ENCODE results near the gene LAMC3. TPM values are rescaled to one million over a fixed set of nuclear protein-coding genes. Genes with fewer than 3 reads are reported as not detected.

LAMC3 gene
- total RNA-seq, 6 donors from 2014 or later, result 6.7 to 56.0 (median 19.5) TPM

GRCh38 chr9:131001021-131001420 lies 8.0 kb upstream of the LAMC3 start:
- Histone ChIP-seq H3K27me3 (peaks cover 0 to 11% (median 1%) of the 10 kb centered on the region in 4 donors), H3K9me3 (no peaks in the 10 kb centered on the region), H3K4me1 (peaks cover 0 to 4% (median 0%) of the 10 kb centered on the region in 4 donors), H3K36me3 (no peaks in the 10 kb centered on the region), H3K27ac (no peak overlapping the region), H3K4me3 (no peak overlapping the region)
- DNase-seq (no peak), ATAC-seq (ENCODE audit: low FRiP score in 2 of 2) (no peak)
- 65 to 71% methylated on average over 2 to 3 of the region's 3 CpGs for WGBS, 2 donors
- TF ChIP-seq POLR2AphosphoS5 (IDR thresholded peaks at IDR 0.05) (no peak), POLR2A (IDR thresholded peaks at IDR 0.05) (no peak)

GRCh38 chr9:131001990-131002389 lies 7.0 kb upstream of the LAMC3 start:
- ATAC-seq (ENCODE audit: low FRiP score in 2 of 2), result no peak
- peaks cover 0 to 11% (median 1%) of the 10 kb centered on the region in 4 donors for H3K27me3 ChIP-seq
- H3K4me1 ChIP-seq, result peaks cover 0 to 4% (median 0%) of the 10 kb centered on the region in 4 donors
- H3K4me3 ChIP-seq, result no peak overlapping the region
- TF ChIP-seq POLR2AphosphoS5 (IDR thresholded peaks at IDR 0.05), result no peak
- no peak for TF ChIP-seq CTCF (IDR thresholded peaks at IDR 0.05)
- no peaks in the 10 kb centered on the region for H3K9me3 ChIP-seq
- 89% methylated on average over 7 of the region's 7 CpGs for WGBS, 2 donors
- H3K27ac ChIP-seq, result no peak overlapping the region
- no peak for DNase-seq
- H3K36me3 ChIP-seq, result no peaks in the 10 kb centered on the region

- Histone ChIP-seq H3K4me3 (no peak overlapping the region), H3K27me3 (peaks cover 0 to 18% (median 7%) of the 10 kb centered on the region in 4 donors), H3K4me1 (peaks cover 0 to 10% (median 2%) of the 10 kb centered on the region in 4 donors), H3K27ac (no peak overlapping the region), H3K36me3 (no peaks in the 10 kb centered on the region), H3K9me3 (no peaks in the 10 kb centered on the region)
- TF ChIP-seq EP300 (IDR thresholded peaks at IDR 0.05) (no peak), CTCF (IDR thresholded peaks at IDR 0.05) (no peak), POLR2AphosphoS5 (IDR thresholded peaks at IDR 0.05) (no peak), POLR2A (IDR thresholded peaks at IDR 0.05) (no peak)
- ATAC-seq (ENCODE audit: low FRiP score in 2 of 2) (no peak), DNase-seq (no peak)
- 85 to 86% methylated on average over 4 of the region's 4 CpGs for WGBS, 2 donors
Observed at GRCh38 chr9:131006601-131007000, 2.4 kb upstream of the LAMC3 start.

GRCh38 chr9:131008086-131008485 lies 888 bp upstream of the LAMC3 start:
- no peak for ATAC-seq (ENCODE audit: low FRiP score in 2 of 2)

GRCh38 chr9:131008563-131008908 lies 438 bp upstream of the LAMC3 start:
- Histone ChIP-seq H3K36me3 (no peaks in the 10 kb centered on the region), H3K4me3 (peak overlapping the region in 2 of 4 donors; percentile 37 to 41), H3K27me3 (peaks cover 0 to 18% (median 7%) of the 10 kb centered on the region in 4 donors), H3K9me3 (no peaks in the 10 kb centered on the region), H3K27ac (no peak overlapping the region), H3K4me1 (peaks cover 0 to 10% (median 2%) of the 10 kb centered on the region in 4 donors)
- WGBS, 2 donors, result 37% methylated on average over 8 of the region's 8 CpGs; no CpG with 5 or more reads in 1 of the 2 donors
- DNase-seq (no peak), ATAC-seq (ENCODE audit: low FRiP score in 2 of 2) (no peak)
- TF ChIP-seq POLR2A (IDR thresholded peaks at IDR 0.05), result no peak
- TF ChIP-seq POLR2AphosphoS5 (IDR thresholded peaks at IDR 0.05), result no peak
- TF ChIP-seq EP300 (IDR thresholded peaks at IDR 0.05), result no peak
- TF ChIP-seq CTCF (IDR thresholded peaks at IDR 0.05), result no peak

More at GRCh38 chr9:131008086-131008485, 888 bp upstream of the LAMC3 start:
- H3K36me3 ChIP-seq, result no peaks in the 10 kb centered on the region
- no peak for DNase-seq
- peaks cover 0 to 10% (median 2%) of the 10 kb centered on the region in 4 donors for H3K4me1 ChIP-seq
- H3K27ac ChIP-seq, result no peak overlapping the region
- TF ChIP-seq POLR2A (IDR thresholded peaks at IDR 0.05), result no peak
- TF ChIP-seq CTCF (IDR thresholded peaks at IDR 0.05), result no peak
- no peak for TF ChIP-seq POLR2AphosphoS5 (IDR thresholded peaks at IDR 0.05)
- TF ChIP-seq EP300 (IDR thresholded peaks at IDR 0.05), result no peak
- WGBS, 2 donors, result 83 to 84% methylated on average over 11 of the region's 11 CpGs
- no peaks in the 10 kb centered on the region for H3K9me3 ChIP-seq
- no peak overlapping the region for H3K4me3 ChIP-seq
- H3K27me3 ChIP-seq, result peaks cover 0 to 18% (median 7%) of the 10 kb centered on the region in 4 donors

All from upper lobe of left lung (tissue), 6 donors.